ENCODE measurements around the gene SF3B5.
"Not testable (repeated sequence)": the region's sequence is repeated elsewhere in the genome, so short reads cannot be mapped to it uniquely, and the experiment has no call there.

The SF3B5 gene

GRCh38 chr6:144134176-144134575, 38.8 kb upstream of the SF3B5 start:
- Histone ChIP-seq H3K27me3 (ENCODE audit: insufficient read depth, low read length) (no peaks in the 10 kb centered on the region), H3K9ac (ENCODE audit: low read length) (no peak overlapping the region), H3K79me2 (ENCODE audit: insufficient read depth, low read length) (no peaks in the 10 kb centered on the region), H3K4me1 (ENCODE audit: insufficient read depth, low read length, severe bottlenecking) (no peaks in the 10 kb centered on the region), H4K20me1 (ENCODE audit: insufficient read depth, low read length) (no peaks in the 10 kb centered on the region), H3K4me3 (ENCODE audit: low read depth, low read length, poor library complexity, severe bottlenecking) (no peak overlapping the region), H2AFZ (ENCODE audit: low read length) (no peak overlapping the region), H3K4me2 (ENCODE audit: low read length) (no peak overlapping the region), H3F3A (ENCODE audit: insufficient read depth, low read length) (no peaks in the 10 kb centered on the region), H3K36me3 (ENCODE audit: insufficient read depth, low read length) (no peaks in the 10 kb centered on the region), H3K9me3 (ENCODE audit: low read length) (no peaks in the 10 kb centered on the region), H3K27ac (ENCODE audit: low read depth, low read length, poor library complexity, severe bottlenecking) (no peak overlapping the region), H3K9me2 (ENCODE audit: low read depth, low read length) (no peaks in the 10 kb centered on the region)
- no peak for TF ChIP-seq EZH2 (IDR thresholded peaks at IDR 0.05; ENCODE audit: borderline replicate concordance, low read length)
- TF ChIP-seq CTCF (IDR thresholded peaks at IDR 0.05; ENCODE audit: low read length), result no peak

- Histone ChIP-seq H3K4me2 (ENCODE audit: low read length) (no peak overlapping the region), H2AFZ (ENCODE audit: low read length) (no peak overlapping the region), H3K4me3 (ENCODE audit: low read depth, low read length, poor library complexity, severe bottlenecking) (no peak overlapping the region), H4K20me1 (ENCODE audit: insufficient read depth, low read length) (no peaks in the 10 kb centered on the region), H3F3A (ENCODE audit: insufficient read depth, low read length) (no peaks in the 10 kb centered on the region), H3K27ac (ENCODE audit: low read depth, low read length, poor library complexity, severe bottlenecking) (no peak overlapping the region), H3K27me3 (ENCODE audit: insufficient read depth, low read length) (no peaks in the 10 kb centered on the region), H3K79me2 (ENCODE audit: insufficient read depth, low read length) (no peaks in the 10 kb centered on the region), H3K9me2 (ENCODE audit: low read depth, low read length) (no peaks in the 10 kb centered on the region), H3K4me1 (ENCODE audit: insufficient read depth, low read length, severe bottlenecking) (no peaks in the 10 kb centered on the region), H3K9ac (ENCODE audit: low read length) (no peak overlapping the region), H3K36me3 (ENCODE audit: insufficient read depth, low read length) (no peaks in the 10 kb centered on the region), H3K9me3 (ENCODE audit: low read length) (no peaks in the 10 kb centered on the region)
- TF ChIP-seq EZH2 (IDR thresholded peaks at IDR 0.05; ENCODE audit: borderline replicate concordance, low read length), result no peak
- no peak for TF ChIP-seq CTCF (IDR thresholded peaks at IDR 0.05; ENCODE audit: low read length)
These were observed 38.0 kb upstream of the SF3B5 start for GRCh38 chr6:144133225-144133821.

DNA sequence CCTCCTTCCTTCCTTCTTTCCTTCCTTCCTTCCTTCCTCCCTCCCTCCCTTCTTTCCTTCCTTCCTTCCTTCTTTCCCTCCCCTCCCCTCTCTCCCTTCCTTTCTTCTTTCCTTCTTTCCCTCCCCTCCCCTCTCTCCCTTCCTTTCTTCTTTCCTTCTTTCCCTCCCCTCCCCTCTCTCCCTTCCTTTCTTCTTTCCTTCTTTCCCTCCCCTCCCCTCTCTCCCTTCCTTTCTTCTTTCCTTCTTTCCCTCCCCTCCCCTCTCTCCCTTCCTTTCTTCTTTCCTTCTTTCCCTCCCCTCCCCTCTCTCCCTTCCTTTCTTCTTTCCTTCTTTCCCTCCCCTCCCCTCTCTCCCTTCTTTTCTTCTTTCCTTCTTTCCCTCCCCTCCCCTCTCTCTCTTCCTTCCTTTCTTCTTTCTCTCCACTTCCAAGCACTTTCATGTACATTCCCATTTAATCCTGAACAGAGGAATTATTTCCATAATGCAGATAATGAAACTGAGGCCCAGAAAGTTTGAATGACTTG, 36.9 kb upstream of the SF3B5 start:
- not testable (repeated sequence) for H3K36me3 ChIP-seq (ENCODE audit: insufficient read depth, low read length); H3K79me2 ChIP-seq (ENCODE audit: insufficient read depth, low read length); H3K9ac ChIP-seq (ENCODE audit: low read length); H3F3A ChIP-seq (ENCODE audit: insufficient read depth, low read length); H3K4me3 ChIP-seq (ENCODE audit: low read depth, low read length, poor library complexity, severe bottlenecking); H3K4me1 ChIP-seq (ENCODE audit: insufficient read depth, low read length, severe bottlenecking); H3K4me2 ChIP-seq (ENCODE audit: low read length); H3K27me3 ChIP-seq (ENCODE audit: insufficient read depth, low read length); H2AFZ ChIP-seq (ENCODE audit: low read length); H3K9me3 ChIP-seq (ENCODE audit: low read length); H3K9me2 ChIP-seq (ENCODE audit: low read depth, low read length); H4K20me1 ChIP-seq (ENCODE audit: insufficient read depth, low read length); H3K27ac ChIP-seq (ENCODE audit: low read depth, low read length, poor library complexity, severe bottlenecking)

GRCh38 chr6:144131248-144131709, 35.9 kb upstream of the SF3B5 start:
- Histone ChIP-seq H3K4me1 (ENCODE audit: insufficient read depth, low read length, severe bottlenecking) (no peaks in the 10 kb centered on the region), H4K20me1 (ENCODE audit: insufficient read depth, low read length) (no peaks in the 10 kb centered on the region), H3K36me3 (ENCODE audit: insufficient read depth, low read length) (no peaks in the 10 kb centered on the region), H2AFZ (ENCODE audit: low read length) (no peak overlapping the region), H3K79me2 (ENCODE audit: insufficient read depth, low read length) (no peaks in the 10 kb centered on the region), H3K9me3 (ENCODE audit: low read length) (no peaks in the 10 kb centered on the region), H3K27ac (ENCODE audit: low read depth, low read length, poor library complexity, severe bottlenecking) (no peak overlapping the region), H3K4me3 (ENCODE audit: low read depth, low read length, poor library complexity, severe bottlenecking) (no peak overlapping the region), H3K9ac (ENCODE audit: low read length) (no peak overlapping the region), H3F3A (ENCODE audit: insufficient read depth, low read length) (no peaks in the 10 kb centered on the region), H3K27me3 (ENCODE audit: insufficient read depth, low read length) (no peaks in the 10 kb centered on the region), H3K4me2 (ENCODE audit: low read length) (no peak overlapping the region), H3K9me2 (ENCODE audit: low read depth, low read length) (no peaks in the 10 kb centered on the region)
- no peak for TF ChIP-seq CTCF (IDR thresholded peaks at IDR 0.05; ENCODE audit: low read length)
- TF ChIP-seq EZH2 (IDR thresholded peaks at IDR 0.05; ENCODE audit: borderline replicate concordance, low read length), result no peak
